BLaER1 treated with 17β-estradiol and CSF1 and Interleukin-3, amounts not matched to agents 10 nM and 100 nM (cell line): ENCODE data around the gene SCAMP4.
A peak's percentile ranks its signal among the peaks of the same experiment; 100 is the strongest.

Source experiments
- H3K27ac ChIP-seq, 11 experiments: shearing (Covaris generic); formaldehyde crosslinking; 2 replicates each; pipeline ENCODE4 v1.8.1; 2022
- H3K27me3 ChIP-seq, 11 experiments: shearing (Covaris generic); formaldehyde crosslinking; 2 replicates each; pipeline ENCODE4 v1.8.1; 2022
- H3K36me3 ChIP-seq, 11 experiments: shearing (Covaris generic); formaldehyde crosslinking; 2 replicates each; pipeline ENCODE4 v1.8.1; 2022
- H3K4me1 ChIP-seq, 10 experiments: shearing (Covaris generic); formaldehyde crosslinking; 2 replicates each; pipeline ENCODE4 v1.8.1; 2022
- H3K4me2 ChIP-seq, 11 experiments: shearing (Covaris generic); formaldehyde crosslinking; 2 replicates each; pipeline ENCODE4 v1.8.1; 2022
- H3K4me3 ChIP-seq, 10 experiments: shearing (Covaris generic); formaldehyde crosslinking; 2 replicates each; pipeline ENCODE4 v1.8.1; 2022
- H3K9ac ChIP-seq, 11 experiments: shearing (Covaris generic); formaldehyde crosslinking; 2 replicates each; pipeline ENCODE4 v1.8.1; 2022
- H3K9me3 ChIP-seq, 11 experiments: shearing (Covaris generic); formaldehyde crosslinking; replicated peaks in 1 of 11; 2 replicates each; pipeline ENCODE4 v1.8.1; 2022
- H4K20me1 ChIP-seq, 11 experiments: shearing (Covaris generic); formaldehyde crosslinking; 2 replicates each; pipeline ENCODE4 v1.8.1; 2022
- Cebpa-rat ChIP-seq, 11 experiments: shearing (Covaris generic); IDR thresholded peaks; 2 replicates each; pipeline ENCODE4 v1.8.1; 2022

The SCAMP4 gene

DNA sequence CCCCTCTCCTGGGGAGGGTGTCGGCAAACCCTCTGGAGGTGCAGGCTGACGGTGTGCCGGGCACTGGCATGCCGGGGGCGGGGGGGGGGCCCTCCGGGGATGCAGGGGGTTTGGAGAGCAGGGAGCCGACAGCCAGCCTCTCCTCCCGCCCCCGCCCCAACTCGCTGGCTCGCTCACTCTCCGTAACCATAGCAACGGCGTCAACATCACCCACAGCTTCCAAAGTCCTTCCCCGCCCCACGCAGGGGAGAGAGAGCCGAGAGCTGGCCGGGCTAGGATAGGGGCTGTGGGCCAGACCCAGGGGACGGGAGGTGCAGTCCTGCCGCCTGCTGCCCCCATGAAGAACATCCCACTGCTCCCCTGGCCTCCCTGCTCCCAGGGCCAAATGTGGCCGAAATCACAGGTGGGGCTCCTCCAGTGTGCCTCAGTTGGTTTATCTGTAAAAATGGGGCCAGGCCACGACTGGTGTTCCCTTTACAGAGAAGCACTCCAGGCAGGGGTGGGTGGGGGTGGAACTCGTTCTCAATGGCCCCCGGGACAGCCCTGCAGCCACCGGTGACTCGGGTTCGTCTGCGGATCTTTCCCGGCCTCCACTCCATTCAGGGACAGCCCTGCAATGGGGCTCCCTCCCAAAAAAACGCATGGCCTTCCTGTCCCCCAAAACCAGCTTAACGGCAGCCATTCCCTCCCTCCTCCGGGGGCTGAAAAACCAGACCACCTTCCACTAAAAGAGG lies 45.0 kb upstream of the SCAMP4 start:
- H4K20me1 ChIP-seq, result peaks cover 46 to 78% (median 51%) of the 10 kb centered on the region in 11 experiments
- peak overlapping the region; percentile 88 to 98 (median 95) for H3K9ac ChIP-seq
- H3K4me3 ChIP-seq, result peak overlapping the region; percentile 79 to 100 (median 95)
- TF ChIP-seq Cebpa-rat (IDR thresholded peaks at IDR 0.05), result no peak
- H3K9me3 ChIP-seq, result no peaks in the 10 kb centered on the region
- H3K27ac ChIP-seq, result peak overlapping the region; percentile 17 to 100 (median 89); a peak in 20 of 22 replicates
- no peaks in the 10 kb centered on the region for H3K27me3 ChIP-seq
- no peaks in the 10 kb centered on the region for H3K36me3 ChIP-seq
- peak overlapping the region; percentile 98 to 100 (median 99) for H3K4me2 ChIP-seq
- H3K4me1 ChIP-seq, result peaks cover 40 to 67% (median 63%) of the 10 kb centered on the region in 10 experiments

- H4K20me1 ChIP-seq, result peaks cover 46 to 70% (median 51%) of the 10 kb centered on the region in 11 experiments
- no peaks in the 10 kb centered on the region for H3K27me3 ChIP-seq
- peak overlapping the region; percentile 88 to 98 (median 95) for H3K9ac ChIP-seq
- peak overlapping the region; percentile 21 to 100 (median 94); a peak in 21 of 22 replicates for H3K27ac ChIP-seq
- TF ChIP-seq Cebpa-rat (IDR thresholded peaks at IDR 0.05), result no peak
- no peaks in the 10 kb centered on the region for H3K36me3 ChIP-seq
- H3K4me1 ChIP-seq, result peaks cover 40 to 65% (median 61%) of the 10 kb centered on the region in 10 experiments
- H3K4me3 ChIP-seq, result peak overlapping the region; percentile 79 to 100 (median 95)
- H3K4me2 ChIP-seq, result peak overlapping the region; percentile 98 to 100 (median 99)
- H3K9me3 ChIP-seq, result no peaks in the 10 kb centered on the region
Measured at GRCh38 chr19:1860821-1861598, 44.2 kb upstream of the SCAMP4 start.

DNA sequence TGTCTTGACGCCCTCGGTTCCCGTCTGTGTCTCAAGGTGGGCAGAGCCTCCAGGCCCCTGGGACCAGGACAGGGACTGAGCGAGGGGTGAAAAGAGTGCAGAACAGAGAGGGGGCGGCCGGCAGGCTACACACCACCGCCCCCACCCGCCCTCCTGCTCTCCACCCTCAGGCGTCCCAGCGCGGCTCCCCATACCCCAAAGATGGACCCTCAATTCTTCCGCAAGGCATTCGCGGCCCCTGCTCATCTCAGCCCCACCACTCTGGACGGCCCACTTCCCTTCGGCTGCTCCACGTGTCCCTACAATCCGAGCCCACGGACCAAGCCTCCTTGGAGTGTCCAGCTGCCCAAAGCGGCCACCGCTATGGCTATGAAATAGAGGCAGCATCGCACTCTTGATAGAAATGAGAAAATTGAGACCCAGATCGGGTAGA lies 43.6 kb upstream of the SCAMP4 start:
- Histone ChIP-seq H3K4me2 (peak overlapping the region; percentile 98 to 100 (median 99)), H3K4me1 (peaks cover 35 to 60% (median 56%) of the 10 kb centered on the region in 10 experiments), H3K9me3 (no peaks in the 10 kb centered on the region), H3K27me3 (no peaks in the 10 kb centered on the region), H4K20me1 (peaks cover 46 to 64% (median 51%) of the 10 kb centered on the region in 11 experiments), H3K36me3 (no peaks in the 10 kb centered on the region), H3K4me3 (peak overlapping the region; percentile 79 to 100 (median 95)), H3K27ac (peak overlapping the region; percentile 21 to 100 (median 94); a peak in 21 of 22 replicates), H3K9ac (peak overlapping the region; percentile 88 to 98 (median 95))
- no peak for TF ChIP-seq Cebpa-rat (IDR thresholded peaks at IDR 0.05)

GRCh38 chr19:1862068-1862423 lies 43.2 kb upstream of the SCAMP4 start:
- TF ChIP-seq Cebpa-rat (IDR thresholded peaks at IDR 0.05), result no peak
- Histone ChIP-seq H3K27ac (peak overlapping the region; percentile 42 to 100 (median 94); a peak in 21 of 22 replicates), H3K4me1 (peaks cover 35 to 58% (median 54%) of the 10 kb centered on the region in 10 experiments), H3K9me3 (no peaks in the 10 kb centered on the region), H3K9ac (peak overlapping the region; percentile 88 to 98 (median 95)), H3K4me3 (peak overlapping the region; percentile 79 to 100 (median 95)), H3K27me3 (no peaks in the 10 kb centered on the region), H3K4me2 (peak overlapping the region; percentile 98 to 100 (median 99)), H4K20me1 (peaks cover 46 to 60% (median 51%) of the 10 kb centered on the region in 11 experiments), H3K36me3 (peaks cover 0 to 3% (median 0%) of the 10 kb centered on the region in 11 experiments; a peak in 3 of 22 replicates)

DNA sequence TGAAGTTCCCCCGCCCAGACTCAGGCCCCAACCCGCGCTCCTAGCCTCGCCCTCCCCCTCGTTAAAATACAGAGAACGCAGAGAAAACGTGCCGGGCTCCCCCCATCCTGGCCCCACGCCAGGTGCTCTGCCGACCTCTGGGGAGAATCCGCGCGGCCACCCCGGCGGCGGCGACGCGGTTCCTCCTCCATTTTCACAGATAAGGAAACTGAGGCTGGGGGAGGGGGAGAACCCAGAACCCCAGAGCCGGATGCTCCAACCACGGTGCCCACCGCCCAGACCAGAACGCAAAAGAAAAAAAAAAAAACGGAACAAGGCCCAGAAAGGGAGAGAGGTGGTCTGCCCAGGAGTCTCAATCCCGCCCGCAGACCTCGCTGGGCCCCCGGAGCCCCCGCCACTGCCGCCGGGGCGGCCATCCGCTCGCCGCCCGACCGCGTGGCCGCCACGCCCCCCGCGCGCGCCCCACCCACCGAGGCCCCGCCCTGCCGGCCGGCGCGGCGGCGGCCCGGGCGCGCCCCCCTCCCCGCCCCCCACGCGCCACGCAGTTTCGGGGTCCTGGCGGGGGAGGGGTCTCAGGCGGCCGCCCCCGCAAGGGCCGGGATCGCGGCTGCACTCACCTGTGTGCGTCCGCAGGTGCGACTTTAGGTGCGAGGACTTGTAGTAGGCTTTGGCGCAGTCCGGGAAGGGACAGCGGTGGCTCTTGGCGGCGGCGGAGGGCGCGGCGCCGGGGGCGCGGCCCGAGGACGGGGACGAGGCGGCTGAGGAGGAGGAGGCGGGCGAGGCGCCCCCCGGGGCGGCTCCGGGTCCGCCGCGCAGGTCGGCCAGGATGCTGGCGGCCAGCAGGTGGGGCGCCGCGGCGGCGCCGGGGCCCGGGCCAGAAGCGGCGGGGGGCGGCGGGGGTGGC lies 42.5 kb upstream of the SCAMP4 start:
- Histone ChIP-seq H3K4me2 (peak overlapping the region; percentile 98 to 100 (median 99)), H3K4me1 (peaks cover 34 to 52% (median 49%) of the 10 kb centered on the region in 10 experiments), H4K20me1 (peaks cover 46 to 60% (median 49%) of the 10 kb centered on the region in 11 experiments), H3K27ac (peak overlapping the region; percentile 73 to 100 (median 94)), H3K36me3 (peaks cover 0 to 8% (median 0%) of the 10 kb centered on the region in 11 experiments; a peak in 3 of 22 replicates), H3K9me3 (no peaks in the 10 kb centered on the region), H3K27me3 (no peaks in the 10 kb centered on the region), H3K4me3 (peak overlapping the region; percentile 79 to 100 (median 95)), H3K9ac (peak overlapping the region; percentile 88 to 98 (median 95))
- TF ChIP-seq Cebpa-rat (IDR thresholded peaks at IDR 0.05), result no peak

DNA sequence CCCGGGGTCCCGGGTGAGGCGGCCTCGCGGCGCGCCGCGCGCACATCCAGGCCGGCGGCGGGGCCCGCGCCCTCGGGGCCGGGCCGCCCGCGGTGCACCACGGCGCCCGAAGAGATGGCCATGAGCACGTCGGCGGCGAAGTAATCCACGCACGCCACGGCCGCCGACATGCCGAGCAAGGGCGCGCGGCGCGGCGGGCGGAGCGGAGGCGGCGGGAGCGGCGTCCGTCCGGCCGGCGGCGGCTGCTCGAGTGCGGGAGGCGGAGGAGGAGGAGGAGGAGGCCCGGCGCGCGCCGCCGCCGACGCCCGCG lies 41.9 kb upstream of the SCAMP4 start, which contains the start of gene KLF16:
TSS of gene KLF16 (minus strand) at position 252 of the 310 bp plus-strand sequence. CDS start at position 170, 82 bp downstream.
- no peak for TF ChIP-seq Cebpa-rat (IDR thresholded peaks at IDR 0.05)
- Histone ChIP-seq H3K9ac (peak within 1 kb of the TSS; percentile 95 to 99 (median 97)), H3K4me3 (peak within 1 kb of the TSS; percentile 79 to 100 (median 95)), H3K4me1 (peaks cover 28 to 46% (median 43%) of the 10 kb centered on the region in 10 experiments), H4K20me1 (peaks cover 41 to 54% (median 43%) of the 10 kb centered on the region in 11 experiments), H3K27ac (peak within 1 kb of the TSS; percentile 92 to 100 (median 98)), H3K27me3 (no peaks in the 10 kb centered on the region), H3K36me3 (peaks cover 0 to 8% (median 0%) of the 10 kb centered on the region in 11 experiments; a peak in 3 of 22 replicates), H3K4me2 (peak within 1 kb of the TSS; percentile 98 to 100 (median 99)), H3K9me3 (no peaks in the 10 kb centered on the region)

GRCh38 chr19:1863638-1864479 lies 41.3 kb upstream of the SCAMP4 start:
- Histone ChIP-seq H4K20me1 (peaks cover 35 to 48% (median 38%) of the 10 kb centered on the region in 11 experiments), H3K4me1 (peaks cover 22 to 42% (median 37%) of the 10 kb centered on the region in 10 experiments), H3K36me3 (peaks cover 0 to 8% (median 0%) of the 10 kb centered on the region in 11 experiments; a peak in 3 of 22 replicates), H3K27ac (peak overlapping the region; percentile 92 to 100 (median 98)), H3K9ac (peak overlapping the region; percentile 95 to 99 (median 97)), H3K9me3 (no peaks in the 10 kb centered on the region), H3K27me3 (no peaks in the 10 kb centered on the region), H3K4me3 (peak overlapping the region; percentile 79 to 100 (median 95)), H3K4me2 (peak overlapping the region; percentile 85 to 99 (median 94))
- no peak for TF ChIP-seq Cebpa-rat (IDR thresholded peaks at IDR 0.05)
